GM12878 (cell line): Measurements from ENCODE around the gene ABHD18.

ENCODE experiments used
- ATF3 ChIP-seq: IDR thresholded peaks from 2 replicates; pipeline ENCODE4 v1.6.1; 2011; ENCODE audit warnings: low read depth, mild to moderate bottlenecking, low read length, moderate library complexity, borderline replicate concordance; ENCODE audit errors: extremely low read depth
- BCL3 ChIP-seq: IDR thresholded peaks from 2 replicates; pipeline ENCODE4 v1.6.1; 2011; ENCODE audit warnings: borderline replicate concordance, low read depth, mild to moderate bottlenecking, moderate library complexity, low read length; ENCODE audit not compliant: insufficient read depth, poor library complexity, severe bottlenecking
- CTCF ChIP-seq, 3 experiments: IDR thresholded peaks in 2 of 3; conservative IDR thresholded peaks in 1 of 3; 2 replicates each; pipeline ENCODE4 v1.5.1; 2011; ENCODE audit warnings: low read depth in 3 of 3, low read length in 3 of 3, mild to moderate bottlenecking in 3 of 3, control low read depth in 2 of 3, moderate library complexity in 2 of 3, inconsistent platforms in 1 of 3, mixed read lengths in 1 of 3; ENCODE audit not compliant: control insufficient read depth in 2 of 3, insufficient read depth in 1 of 3; ENCODE audit errors: extremely low read depth in 1 of 3
- EP300 ChIP-seq, 2 experiments: fragments of 150-350 bp in 1 of 2; IDR thresholded peaks; 2 replicates each; pipeline ENCODE4 v1.6.1; 2011 to 2012; ENCODE audit warnings: low read depth in 2 of 2, low read length in 2 of 2, borderline replicate concordance in 1 of 2, improper control_type of control experiment in 1 of 2, inconsistent platforms in 1 of 2; ENCODE audit not compliant: control insufficient read depth in 1 of 2
- EZH2 ChIP-seq: IDR thresholded peaks from 2 replicates; pipeline ENCODE4 v1.6.1; 2012; ENCODE audit warnings: low read depth, mild to moderate bottlenecking, control low read depth, inconsistent platforms, low read length, borderline replicate concordance; ENCODE audit not compliant: control insufficient read depth
- JUND ChIP-seq: IDR thresholded peaks from 2 replicates; pipeline ENCODE4 v1.6.1; 2012; ENCODE audit warnings: low read depth, mild to moderate bottlenecking, low read length, improper control_type of control experiment, moderate library complexity
- MAX ChIP-seq: IDR thresholded peaks from 2 replicates; pipeline ENCODE4 v1.6.1; 2012; ENCODE audit warnings: low read depth, low read length, improper control_type of control experiment
- MXI1 ChIP-seq: fragments of 150-350 bp; IDR thresholded peaks from 2 replicates; pipeline ENCODE4 v1.6.1; 2011; ENCODE audit warnings: low read depth, mild to moderate bottlenecking, inconsistent platforms, low read length, improper control_type of control experiment
- NR2F1 ChIP-seq: fragments of 450-650 bp; conservative IDR thresholded peaks from 2 replicates; pipeline ENCODE4 v1.6.1; 2017; ENCODE audit warnings: mild to moderate bottlenecking
- POLR2A ChIP-seq: IDR thresholded peaks from 2 replicates; pipeline ENCODE4 v1.6.1; 2011; ENCODE audit warnings: low read depth, mild to moderate bottlenecking, low read length
- POLR2AphosphoS2 ChIP-seq: IDR thresholded peaks from 2 replicates; pipeline ENCODE4 v1.6.1; 2011; ENCODE audit warnings: low read depth, mild to moderate bottlenecking, low read length, improper control_type of control experiment, moderate library complexity
- PRDM15 ChIP-seq: fragments of 450-650 bp; formaldehyde crosslinking; IDR thresholded peaks from 2 replicates; pipeline ENCODE4 v1.4.0; 2020; ENCODE audit warnings: mild to moderate bottlenecking, moderate library complexity

GRCh38 chr4:127959794-127960193 lies 5.4 kb upstream of the ABHD18 start:
- TF ChIP-seq CTCF (IDR thresholded peaks at IDR 0.05 in 2 of 3, conservative IDR thresholded peaks at IDR 0.05 in 1 of 3; ENCODE audit: control insufficient read depth in 2 of 3, extremely low read depth in 1 of 3, insufficient read depth in 1 of 3, low read depth in 3 of 3, low read length in 3 of 3) (no peak), MAX (no peak), PRDM15 (CRISPR knock-in tag) (no peak), NR2F1 (no peak), ATF3 (no peak), EZH2 (no peak), EP300 (IDR thresholded peaks at IDR 0.05; ENCODE audit: borderline replicate concordance in 1 of 2, control insufficient read depth in 1 of 2, low read depth in 2 of 2, low read length in 2 of 2) (no peak), POLR2A (no peak), POLR2AphosphoS2 (no peak), JUND (no peak), BCL3 (no peak), MXI1 (no peak)
